H4 (cell line): ENCODE data around the gene PPP6R3. TPM values are rescaled to one million over a fixed set of nuclear protein-coding genes. Genes with fewer than 3 reads are reported as not detected.
"Not testable (repeated sequence)": the region's sequence is repeated elsewhere in the genome, so short reads cannot be mapped to it uniquely, and the experiment has no call there.

ENCODE experiments used
- DNase-seq: peaks from one replicate; pipeline ENCODE4 v3.0.0-alpha.2; 2015; ENCODE audit warnings: low spot score
- total RNA-seq: library from RNA; depleted of rRNA; stranded (reverse); fragments of >200 nt; shearing (Covaris generic); gene quantifications from 2 replicates; pipeline ENCODE4 v1.2.3, GENCODE V29; 2014

Gene PPP6R3
- total RNA-seq, 1 experiment from 2014 or later = 82.5 TPM

- not testable (repeated sequence) for DNase-seq
Measured at GRCh38 chr11:68434159-68434558, 26.4 kb upstream of the PPP6R3 start.

- DNase-seq = no peak
Measured at GRCh38 chr11:68436162-68436888, 24.2 kb upstream of the PPP6R3 start.

GRCh38 chr11:68436985-68437926 lies 23.3 kb upstream of the PPP6R3 start:
- peak; percentile 57 for DNase-seq

GRCh38 chr11:68437927-68438657 lies 22.5 kb upstream of the PPP6R3 start:
- no peak for DNase-seq

GRCh38 chr11:68438658-68439259 lies 21.8 kb upstream of the PPP6R3 start:
- no peak for DNase-seq

- DNase-seq = no peak
Measured at GRCh38 chr11:68439355-68440065, 21.0 kb upstream of the PPP6R3 start.

GRCh38 chr11:68440224-68440623 lies 20.3 kb upstream of the PPP6R3 start:
- no peak for DNase-seq

GRCh38 chr11:68441466-68442230 lies 18.9 kb upstream of the PPP6R3 start:
- no peak for DNase-seq

- DNase-seq = no peak
Measured at GRCh38 chr11:68442433-68442832, 18.1 kb upstream of the PPP6R3 start.

GRCh38 chr11:68444566-68444965 lies 16.0 kb upstream of the PPP6R3 start:
- no peak for DNase-seq

GRCh38 chr11:68445531-68446035 lies 15.0 kb upstream of the PPP6R3 start:
- no peak for DNase-seq

- DNase-seq = no peak
Measured at GRCh38 chr11:68446046-68446725, 14.4 kb upstream of the PPP6R3 start.

- DNase-seq = peak; percentile 60
Measured at GRCh38 chr11:68447015-68447801, 13.3 kb upstream of the PPP6R3 start.

GRCh38 chr11:68447914-68448313 lies 12.6 kb upstream of the PPP6R3 start:
- DNase-seq = not testable (repeated sequence)

GRCh38 chr11:68448604-68449011 lies 11.9 kb upstream of the PPP6R3 start:
- DNase-seq = no peak

- DNase-seq = no peak
Measured at GRCh38 chr11:68449951-68450350, 10.6 kb upstream of the PPP6R3 start.

GRCh38 chr11:68450711-68451110 lies 9.8 kb upstream of the PPP6R3 start:
- DNase-seq = no peak

GRCh38 chr11:68454767-68455166 lies 5.8 kb upstream of the PPP6R3 start:
- DNase-seq = peak; percentile 4

- no peak for DNase-seq
Measured at GRCh38 chr11:68455485-68455884, 5.1 kb upstream of the PPP6R3 start.
